HG02588 (cell line): ENCODE results near the gene WDR11.
"Not testable (repeated sequence)": the region's sequence is repeated elsewhere in the genome, so short reads cannot be mapped to it uniquely, and the experiment has no call there.

Experiments
- ATAC-seq: cut with Tn5 transposase; IDR thresholded peaks from one replicate; pipeline ENCODE4 v1.9.1; 2021; ENCODE audit warnings: mild to moderate bottlenecking, moderate library complexity; ENCODE audit not compliant: unreplicated experiment

The WDR11 gene

DNA sequence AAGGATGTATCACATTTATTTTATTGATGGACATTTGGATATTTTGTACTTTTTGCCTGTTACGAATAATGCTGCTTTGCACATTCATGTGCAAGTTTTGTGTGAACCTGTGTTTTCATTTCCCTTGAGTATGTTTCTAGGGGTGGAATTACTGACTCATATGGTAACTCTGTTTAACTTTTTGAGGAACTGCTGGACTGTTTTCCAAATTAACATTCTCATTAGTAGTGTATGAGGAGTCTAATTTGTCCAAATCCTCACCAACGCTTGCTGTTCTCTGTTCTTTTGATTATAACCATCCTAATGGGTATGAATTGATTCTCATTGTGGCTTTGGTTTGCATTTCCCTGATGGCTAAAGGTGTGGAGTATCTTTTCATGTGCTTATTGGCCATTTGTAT, 3.2 kb downstream of the WDR11 start:
- ATAC-seq = no peak

- ATAC-seq = no peak
These were observed 10.2 kb downstream of the WDR11 start for GRCh38 chr10:120861178-120861855.

DNA sequence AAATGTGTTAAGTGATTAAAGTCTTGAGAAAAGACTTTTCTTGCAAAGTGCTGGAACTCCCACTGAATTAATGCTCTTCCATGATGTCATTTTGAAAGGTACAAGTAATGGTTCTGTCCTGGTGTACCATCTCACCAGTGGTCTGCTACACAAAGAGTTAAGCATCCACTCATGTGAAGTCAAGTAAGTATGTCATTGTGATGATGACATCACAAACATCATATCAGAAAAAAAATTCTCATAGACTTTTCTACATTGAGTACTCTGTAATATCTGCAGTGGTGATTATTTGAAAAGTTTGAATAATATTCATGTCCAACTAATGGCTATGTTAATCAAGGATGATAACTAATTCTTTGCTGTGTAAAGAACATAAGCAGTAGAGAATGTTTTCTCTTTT, 22.6 kb downstream of the WDR11 start:
- no peak for ATAC-seq

GRCh38 chr10:120883071-120883470, 31.9 kb downstream of the WDR11 start:
- no peak for ATAC-seq

- no peak for ATAC-seq
These were observed 36.3 kb downstream of the WDR11 start for GRCh38 chr10:120887482-120887881.

GRCh38 chr10:120891365-120891764, 40.2 kb downstream of the WDR11 start:
- ATAC-seq = no peak

DNA sequence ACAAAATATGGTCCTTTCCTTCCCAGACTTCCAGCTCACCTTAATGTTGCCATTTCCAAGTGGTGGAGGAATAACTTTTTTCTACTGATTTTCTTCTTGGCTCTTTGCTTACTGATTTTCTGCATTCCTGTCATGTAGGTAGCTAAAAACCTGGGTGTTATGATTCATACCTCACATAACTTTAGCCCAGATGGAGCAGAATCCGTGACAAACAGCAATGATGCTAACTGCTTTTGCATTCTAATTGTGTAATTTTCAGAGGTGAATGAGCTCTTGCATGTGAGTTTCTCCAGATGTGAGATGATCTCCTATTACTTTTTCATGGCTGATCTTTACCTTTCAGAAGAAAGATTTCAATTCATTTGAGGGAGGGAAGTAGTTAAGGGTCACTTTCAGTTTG, 43.4 kb downstream of the WDR11 start:
- ATAC-seq = no peak

DNA sequence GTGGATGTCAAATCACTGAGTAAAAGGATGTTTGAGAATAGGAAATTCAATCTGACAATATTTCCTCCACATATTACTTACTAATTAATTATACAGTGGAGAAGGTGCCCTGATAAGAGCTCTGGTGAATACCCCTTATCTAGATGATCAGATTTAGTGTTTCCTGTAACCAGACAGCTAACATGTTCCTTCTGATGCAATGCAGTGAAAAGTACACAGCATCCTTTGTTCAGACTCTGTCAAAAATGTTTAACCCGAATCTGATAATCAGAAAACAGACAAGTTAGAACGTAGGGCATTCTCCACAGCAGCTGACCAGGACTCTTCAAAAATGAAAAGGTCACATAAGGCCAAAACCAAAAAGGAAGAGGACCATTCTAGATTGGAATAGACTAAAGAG, 46.2 kb downstream of the WDR11 start:
- ATAC-seq = no peak

GRCh38 chr10:120905268-120905667, 54.1 kb downstream of the WDR11 start:
- ATAC-seq = no peak

DNA sequence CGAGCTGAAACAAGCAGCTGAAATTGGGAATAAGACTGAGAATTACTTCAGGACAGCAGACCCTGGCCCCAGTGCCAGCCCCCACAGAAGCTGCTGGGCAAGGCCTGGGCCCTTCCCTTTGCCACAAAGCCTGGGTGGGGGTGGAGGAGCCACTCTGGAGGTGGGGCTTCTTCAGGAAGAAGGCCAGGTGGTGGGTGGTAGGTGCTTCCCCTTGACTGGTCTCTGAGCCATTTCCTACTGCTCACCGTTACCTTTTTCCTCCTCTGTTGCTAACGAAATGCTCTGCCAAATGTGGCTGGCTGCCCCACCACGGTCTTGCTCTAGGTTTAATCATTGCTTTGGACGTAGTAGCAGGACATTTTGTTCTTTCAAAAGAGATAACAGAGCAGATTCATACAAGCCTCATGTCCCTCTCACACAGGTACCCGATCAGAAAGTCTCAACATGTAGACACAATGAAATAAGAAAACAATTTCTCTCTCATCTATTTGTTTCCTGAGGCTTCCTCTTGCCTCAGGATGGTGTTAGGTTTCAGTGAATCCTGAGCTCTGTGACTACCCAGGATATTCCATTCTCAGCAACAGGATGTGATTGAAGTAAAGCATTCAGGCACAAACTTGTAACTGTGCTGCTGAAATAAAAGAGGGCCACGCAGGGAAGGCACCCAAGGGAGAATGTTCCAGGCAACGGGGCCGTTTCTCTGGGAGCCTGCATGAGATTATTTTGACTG, 66.5 kb downstream of the WDR11 start:
- no peak for ATAC-seq

GRCh38 chr10:120923886-120924285, 72.7 kb downstream of the WDR11 start:
- ATAC-seq = not testable (repeated sequence)

DNA sequence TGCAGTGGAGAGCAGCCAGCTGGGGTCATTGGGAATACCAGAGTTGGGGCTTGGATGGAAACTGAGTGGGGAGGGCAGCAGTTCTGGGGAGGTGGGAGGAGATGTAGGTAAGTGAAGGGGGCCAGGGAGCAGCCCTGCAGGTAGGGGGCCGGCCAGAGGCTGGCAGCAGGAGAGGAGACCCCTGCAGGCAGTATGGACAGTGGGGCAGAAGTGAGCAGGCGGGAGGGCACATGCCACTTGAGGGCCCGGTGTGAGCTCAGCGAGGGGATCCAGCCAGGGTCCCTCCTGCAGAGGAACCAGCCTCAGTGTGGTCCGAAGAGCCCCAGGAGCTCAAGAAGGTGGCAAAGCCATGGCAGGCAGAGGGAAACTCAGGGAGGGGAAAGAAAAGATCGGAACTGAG, 75.4 kb downstream of the WDR11 start:
- no peak for ATAC-seq

DNA sequence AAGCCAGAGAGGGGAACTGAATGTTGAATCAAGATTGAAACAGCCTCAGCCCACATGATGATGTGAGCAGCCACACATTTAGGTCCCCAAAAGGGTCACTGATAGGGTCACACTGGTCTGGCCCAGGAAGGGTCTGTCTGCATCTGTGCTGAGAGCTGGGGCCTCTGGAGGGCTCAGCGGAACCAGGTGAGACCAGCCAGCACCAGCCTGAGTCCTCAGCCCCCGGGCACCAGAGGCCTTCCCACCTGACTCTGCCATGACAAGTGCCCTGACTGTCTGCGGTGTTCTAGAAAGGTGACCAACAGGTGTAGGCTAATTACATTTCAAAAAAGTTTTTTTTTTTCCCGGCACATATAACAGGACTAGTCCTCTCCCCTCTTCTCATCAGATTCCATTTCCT, 76.2 kb downstream of the WDR11 start:
- no peak for ATAC-seq

- ATAC-seq = no peak
These were observed 78.0 kb downstream of the WDR11 start for GRCh38 chr10:120929166-120929565.

- ATAC-seq = no peak
These were observed 80.3 kb downstream of the WDR11 start for GRCh38 chr10:120931423-120931822.

GRCh38 chr10:120931999-120932398, 80.8 kb downstream of the WDR11 start:
- no peak for ATAC-seq

GRCh38 chr10:120938822-120939221, 87.7 kb downstream of the WDR11 start:
- no peak for ATAC-seq

GRCh38 chr10:120940299-120940900, 89.2 kb downstream of the WDR11 start:
- ATAC-seq = no peak

DNA sequence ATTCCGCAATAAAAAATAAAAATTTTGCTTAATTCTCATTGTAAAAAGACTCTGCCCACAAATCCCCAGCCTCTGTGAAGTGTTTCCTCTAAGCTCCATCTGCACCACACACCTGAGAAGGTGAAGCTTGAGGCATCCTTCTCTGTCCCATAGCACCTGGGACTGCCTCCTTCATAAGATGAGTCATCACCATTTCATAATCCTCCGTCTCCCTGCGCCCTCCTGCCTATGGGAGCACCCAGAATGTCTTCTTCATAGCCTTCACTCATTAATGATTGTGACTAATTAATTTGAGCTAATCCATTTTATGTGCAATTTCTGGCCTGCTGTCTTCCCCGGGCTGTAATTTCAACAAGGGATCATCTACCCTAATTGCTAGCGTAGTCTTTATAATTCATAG, 90.3 kb downstream of the WDR11 start:
- no peak for ATAC-seq

- ATAC-seq = peak; percentile 89
These were observed 91.7 kb downstream of the WDR11 start for GRCh38 chr10:120942806-120943413.

- no peak for ATAC-seq
These were observed 92.4 kb downstream of the WDR11 start for GRCh38 chr10:120943542-120943941.
